Activated naive CD4-positive, alpha-beta T cell treated with anti-CD3 and anti-CD28 coated beads, Interleukin-2, amount 50 U/mL, for 72 hours (primary cell): ENCODE measurements around the gene ANKRD39. TPM values are rescaled to one million over a fixed set of nuclear protein-coding genes. Genes with fewer than 3 reads are reported as not detected.

Experiments used
- ATAC-seq, 2 donors: fragments of 150-1000 bp; cut with Tn5 transposase; 2 replicates each; pipeline ENCODE4 v1.10.0; 2021; ENCODE audit warnings: mild to moderate bottlenecking in 2 of 2, moderate library complexity in 2 of 2
- DNase-seq, 2 donors: peaks; one replicate each; pipeline ENCODE4 v3.0.0; 2021 to 2022; ENCODE audit warnings: low spot score in 2 of 2
- H3K27ac Mint-ChIP-seq, 2 donors: one replicate each; pipeline ENCODE4 v1.8.0; 2022; ENCODE audit warnings: mild to moderate bottlenecking in 2 of 2, mixed read lengths in 2 of 2
- H3K36me3 Mint-ChIP-seq, 2 donors: one replicate each; pipeline ENCODE4 v1.8.0; 2022; ENCODE audit warnings: mixed read lengths in 2 of 2
- H3K9me3 Mint-ChIP-seq, 2 donors: one replicate each; pipeline ENCODE4 v1.8.0; 2022; ENCODE audit warnings: mixed read lengths in 2 of 2
- total RNA-seq, 2 donors: library from RNA; stranded (reverse); gene quantifications; one replicate each; pipeline ENCODE4 v1.2.3, GENCODE V29; 2022

Gene ANKRD39
- total RNA-seq, 2 donors from 2014 or later = 23.8 to 39.2 TPM

DNA sequence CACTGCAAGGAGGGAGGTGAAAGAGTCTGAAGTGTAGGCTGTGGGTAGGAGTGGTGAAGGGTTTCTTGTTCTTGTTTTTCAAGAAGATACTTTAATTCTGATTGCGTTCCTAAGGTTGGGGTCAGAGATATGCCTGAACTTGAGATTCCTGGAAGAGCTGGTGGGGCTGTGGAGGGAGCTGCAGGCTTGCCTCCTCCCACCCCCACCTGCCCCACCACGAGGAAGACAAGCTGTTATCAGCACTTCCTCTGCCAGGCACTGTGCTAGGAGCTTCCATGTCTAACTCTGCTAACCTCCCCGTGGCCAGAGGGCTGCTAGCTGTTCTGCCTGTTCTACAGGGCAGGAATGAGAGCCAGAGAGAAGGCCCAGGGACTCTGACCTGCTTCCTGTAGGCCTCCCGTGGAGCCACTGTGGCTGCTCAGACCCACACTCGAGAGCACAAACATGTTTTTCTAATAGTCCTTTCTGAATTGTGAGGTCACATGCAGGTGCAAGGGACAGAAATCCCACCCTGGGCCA lies 27.7 kb downstream of the ANKRD39 start:
- DNase-seq (no peak), ATAC-seq (no peak)
- H3K36me3 Mint-ChIP-seq = peaks cover 5 to 8% of the 10 kb centered on the region in 2 donors
- no peaks in the 10 kb centered on the region for H3K9me3 Mint-ChIP-seq
- H3K27ac Mint-ChIP-seq = peak overlapping the region in 1 of 2 donors; percentile 18

DNA sequence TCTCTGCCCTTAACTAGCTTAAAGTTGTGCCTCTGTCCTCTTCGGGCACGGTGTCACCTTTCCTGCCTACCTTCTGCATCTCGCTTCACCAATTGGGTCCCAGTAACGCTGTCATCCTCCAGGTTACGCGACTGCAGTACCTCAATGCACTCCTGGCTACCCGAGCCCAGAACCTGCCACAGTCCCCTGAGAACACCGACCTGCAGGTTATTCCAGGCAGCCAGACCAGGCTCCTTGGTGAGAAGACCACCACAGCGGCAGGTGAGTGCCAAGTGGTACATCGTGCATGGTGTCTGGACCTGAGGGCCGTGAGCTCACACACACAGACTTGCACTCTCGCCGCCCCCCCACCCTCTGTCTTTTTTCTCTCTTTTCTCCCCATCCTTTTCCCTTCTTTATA lies 28.9 kb downstream of the ANKRD39 start:
- Mint-ChIP-seq H3K36me3 (peaks cover 5 to 8% of the 10 kb centered on the region in 2 donors), H3K9me3 (no peaks in the 10 kb centered on the region)

DNA sequence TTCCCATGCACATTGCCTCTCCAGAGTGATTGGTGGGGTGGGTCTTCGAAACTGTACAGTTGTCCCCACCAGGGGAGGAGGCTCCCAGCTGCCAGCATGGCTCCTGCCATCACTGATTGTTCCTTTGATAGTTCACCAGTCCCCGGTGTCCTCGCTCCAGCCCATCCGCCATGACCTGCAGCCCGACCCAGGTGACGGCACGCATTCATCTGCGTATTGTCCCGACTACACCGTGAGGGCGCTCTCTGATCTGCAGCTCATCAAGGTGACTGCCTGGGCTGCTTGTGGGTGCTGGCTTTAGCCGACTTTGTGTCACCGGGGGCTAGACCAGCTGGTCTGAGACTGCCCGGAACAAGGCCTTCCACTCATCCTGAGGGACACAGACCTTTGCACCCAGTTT lies 29.4 kb downstream of the ANKRD39 start:
- ATAC-seq (no peak), DNase-seq (no peak)
- Mint-ChIP-seq H3K27ac (no peak overlapping the region), H3K36me3 (peaks cover 5 to 8% of the 10 kb centered on the region in 2 donors), H3K9me3 (no peaks in the 10 kb centered on the region)

More for the DNA sequence above, 28.9 kb downstream of the ANKRD39 start:
- DNase-seq = no peak
- ATAC-seq = no peak
- no peak overlapping the region for H3K27ac Mint-ChIP-seq

DNA sequence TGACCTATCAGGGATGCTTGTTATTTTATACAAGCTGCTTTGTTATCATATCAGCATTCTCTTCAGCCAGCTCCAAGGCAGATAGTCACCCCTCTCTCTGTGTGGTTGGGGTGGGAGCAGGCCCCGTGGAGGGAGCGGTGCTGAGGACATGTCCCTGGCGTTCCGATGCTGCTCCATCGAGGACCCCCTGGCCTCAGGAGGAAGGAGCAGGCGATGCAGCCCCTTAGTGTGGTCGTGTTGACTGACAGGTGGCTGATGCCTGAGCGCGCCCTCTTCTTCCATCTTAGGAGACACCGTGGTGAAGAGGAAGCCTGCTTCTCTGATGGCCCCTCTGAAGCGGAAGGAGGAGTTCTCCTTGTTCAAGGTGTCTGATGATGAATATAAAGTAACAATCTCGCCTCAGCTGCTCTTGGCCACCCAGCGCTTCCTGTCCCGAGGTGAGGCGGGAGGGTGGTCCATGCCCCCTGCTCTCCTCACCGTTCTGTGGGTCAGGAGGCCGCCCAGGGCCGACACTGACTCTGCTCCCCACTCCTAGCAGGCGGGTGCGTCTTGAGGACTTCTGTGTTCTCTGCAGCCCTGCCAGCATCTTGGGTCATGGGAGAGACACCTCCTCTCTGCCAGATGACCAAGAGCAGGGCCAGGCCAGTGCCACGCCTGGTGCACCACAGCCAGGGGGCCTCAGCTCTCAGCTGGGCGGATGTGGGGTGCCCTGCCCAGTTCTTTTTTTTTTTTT lies 31.1 kb downstream of the ANKRD39 start:
- DNase-seq (no peak), ATAC-seq (no peak)
- H3K27ac Mint-ChIP-seq = no peak overlapping the region
- H3K9me3 Mint-ChIP-seq = no peaks in the 10 kb centered on the region
- peaks cover 5 to 8% of the 10 kb centered on the region in 2 donors for H3K36me3 Mint-ChIP-seq

DNA sequence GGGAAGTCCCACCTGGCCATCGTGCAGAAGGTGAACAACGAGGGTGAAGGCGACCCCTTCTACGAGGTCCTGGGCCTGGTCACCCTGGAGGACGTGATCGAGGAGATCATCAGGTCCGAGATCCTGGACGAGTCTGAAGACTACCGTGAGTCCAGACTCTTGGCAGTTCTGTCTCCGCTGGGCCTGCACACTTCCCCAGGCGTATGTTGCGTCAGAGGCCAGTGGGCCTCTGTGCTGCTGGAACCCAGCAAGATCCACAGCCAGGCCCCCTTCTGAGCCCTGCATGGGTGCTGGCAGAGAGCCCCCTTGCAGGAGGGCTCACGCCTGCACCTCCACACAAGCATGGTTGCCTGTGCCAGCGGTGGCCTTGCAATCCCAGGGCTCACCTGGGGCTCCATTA lies 32.8 kb downstream of the ANKRD39 start:
- no peak for ATAC-seq
- Mint-ChIP-seq H3K27ac (peak overlapping the region in 1 of 2 donors; percentile 36), H3K9me3 (no peaks in the 10 kb centered on the region), H3K36me3 (peaks cover 5 to 8% of the 10 kb centered on the region in 2 donors)
- no peak for DNase-seq

DNA sequence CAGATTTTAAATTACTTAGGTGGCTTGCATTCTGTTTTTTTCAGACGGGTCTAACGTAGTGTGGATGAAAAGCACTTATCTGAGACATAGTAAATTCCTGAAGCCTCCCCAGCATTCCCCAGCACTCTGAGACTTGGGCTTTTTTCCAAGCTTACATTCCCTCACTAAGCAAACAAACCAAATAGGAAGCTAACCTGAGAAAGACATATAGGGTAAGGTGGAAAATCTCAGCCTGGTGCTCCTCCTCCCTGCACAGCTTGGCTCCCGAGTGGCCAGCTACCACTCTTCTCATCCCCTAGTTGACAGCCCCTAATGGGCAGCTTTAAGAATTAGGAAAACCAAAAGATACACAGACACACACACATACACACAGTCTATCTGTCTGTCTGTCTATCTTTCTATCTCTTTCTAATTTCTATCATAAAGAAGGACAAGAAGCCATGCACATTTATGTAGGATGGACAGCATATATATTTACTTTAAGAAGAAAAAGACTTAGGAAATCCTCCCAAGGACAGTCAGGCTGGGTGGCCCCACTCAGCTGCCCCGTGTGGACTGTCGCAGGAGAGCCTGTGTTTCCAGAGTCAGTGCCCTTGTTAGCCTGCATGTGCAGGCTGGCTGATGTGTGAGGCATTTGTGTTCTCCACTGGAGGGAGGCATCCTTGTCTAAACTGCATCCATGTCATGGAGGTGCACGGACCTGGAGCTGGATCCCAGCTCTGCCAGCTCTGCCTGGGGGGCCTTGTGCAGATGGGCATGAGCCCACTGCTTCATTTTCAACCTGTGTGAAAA lies 33.5 kb downstream of the ANKRD39 start:
- H3K9me3 Mint-ChIP-seq = no peaks in the 10 kb centered on the region
- ATAC-seq = no peak
- peaks cover 5 to 8% of the 10 kb centered on the region in 2 donors for H3K36me3 Mint-ChIP-seq
- peak overlapping the region in 1 of 2 donors; percentile 79 for H3K27ac Mint-ChIP-seq
- DNase-seq = no peak

DNA sequence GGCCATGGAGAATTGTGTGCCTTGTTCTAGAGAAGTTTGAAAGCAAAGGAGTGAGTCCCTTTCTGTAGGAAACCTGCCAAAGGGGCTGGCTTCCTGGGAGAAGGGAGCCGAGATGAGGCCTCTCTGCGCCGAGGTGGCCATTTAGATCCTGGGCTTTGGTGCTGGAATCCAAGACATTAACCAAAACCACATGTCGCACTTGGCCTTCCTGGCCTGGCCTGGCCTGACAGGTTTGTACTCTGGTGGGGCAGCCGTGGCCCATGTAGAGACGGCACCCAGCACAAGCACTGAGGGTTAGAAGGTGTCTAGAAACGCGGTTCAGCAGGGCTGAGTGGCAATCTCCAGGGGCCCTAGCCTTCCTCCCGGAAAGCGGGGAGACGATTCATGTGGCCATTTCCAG lies 34.6 kb downstream of the ANKRD39 start:
- Mint-ChIP-seq H3K27ac (no peak overlapping the region), H3K9me3 (no peaks in the 10 kb centered on the region), H3K36me3 (peaks cover 6% of the 10 kb centered on the region in 2 donors)
- ATAC-seq (no peak), DNase-seq (no peak)

DNA sequence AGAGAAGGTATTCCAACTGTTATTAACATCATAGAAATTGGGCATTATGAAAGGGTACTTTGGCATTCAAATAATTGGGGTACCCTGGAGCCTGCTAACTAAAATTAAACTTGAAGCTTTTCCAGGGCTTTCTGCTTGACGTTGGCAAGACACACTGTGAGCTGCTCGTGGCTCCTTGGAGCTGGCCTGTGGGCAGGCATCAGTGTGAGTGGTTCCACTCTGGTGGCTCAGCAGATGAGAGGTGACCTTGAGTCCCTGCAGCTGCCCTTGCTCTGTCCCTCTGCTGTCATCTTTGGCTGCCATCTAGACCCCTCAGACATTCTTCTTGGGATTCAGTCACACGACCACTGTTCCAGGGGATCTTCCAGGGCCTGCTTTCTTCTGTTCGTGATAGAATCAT lies 35.0 kb downstream of the ANKRD39 start:
- Mint-ChIP-seq H3K27ac (peak overlapping the region in 1 of 2 donors; percentile 90), H3K9me3 (no peaks in the 10 kb centered on the region), H3K36me3 (peaks cover 6 to 10% of the 10 kb centered on the region in 2 donors)
- DNase-seq (no peak), ATAC-seq (no peak)

DNA sequence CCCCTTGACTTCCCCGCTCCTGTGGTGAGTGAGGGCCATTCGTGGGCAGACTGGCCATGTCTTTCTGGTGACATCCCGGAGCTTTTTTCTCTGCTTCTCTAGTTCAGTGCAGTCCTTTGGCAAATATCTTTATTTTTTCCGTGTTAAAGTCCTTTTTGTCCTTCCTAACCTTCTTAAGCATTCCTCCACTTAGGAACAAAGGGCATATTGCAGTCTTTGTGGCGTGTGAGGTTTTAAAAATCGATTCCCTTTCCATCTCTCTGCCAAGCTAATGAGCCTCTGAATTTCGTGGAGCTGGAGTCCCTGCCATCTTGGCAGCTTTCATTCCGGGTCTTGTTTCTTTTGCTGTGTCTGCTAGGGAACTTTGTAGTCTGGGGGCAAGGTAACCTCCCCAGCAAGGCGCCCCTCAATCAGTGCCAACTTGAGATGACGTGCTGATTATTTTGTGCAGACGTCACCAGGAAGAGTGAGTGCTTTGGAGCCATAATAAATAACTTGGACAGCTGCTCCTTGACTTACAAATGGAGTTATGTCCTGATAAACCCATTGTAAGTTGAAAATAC lies 36.6 kb downstream of the ANKRD39 start:
- Mint-ChIP-seq H3K9me3 (no peaks in the 10 kb centered on the region), H3K27ac (peak overlapping the region in 1 of 2 donors; percentile 1), H3K36me3 (peaks cover 6 to 11% of the 10 kb centered on the region in 2 donors)
- no peak for ATAC-seq
- no peak for DNase-seq

DNA sequence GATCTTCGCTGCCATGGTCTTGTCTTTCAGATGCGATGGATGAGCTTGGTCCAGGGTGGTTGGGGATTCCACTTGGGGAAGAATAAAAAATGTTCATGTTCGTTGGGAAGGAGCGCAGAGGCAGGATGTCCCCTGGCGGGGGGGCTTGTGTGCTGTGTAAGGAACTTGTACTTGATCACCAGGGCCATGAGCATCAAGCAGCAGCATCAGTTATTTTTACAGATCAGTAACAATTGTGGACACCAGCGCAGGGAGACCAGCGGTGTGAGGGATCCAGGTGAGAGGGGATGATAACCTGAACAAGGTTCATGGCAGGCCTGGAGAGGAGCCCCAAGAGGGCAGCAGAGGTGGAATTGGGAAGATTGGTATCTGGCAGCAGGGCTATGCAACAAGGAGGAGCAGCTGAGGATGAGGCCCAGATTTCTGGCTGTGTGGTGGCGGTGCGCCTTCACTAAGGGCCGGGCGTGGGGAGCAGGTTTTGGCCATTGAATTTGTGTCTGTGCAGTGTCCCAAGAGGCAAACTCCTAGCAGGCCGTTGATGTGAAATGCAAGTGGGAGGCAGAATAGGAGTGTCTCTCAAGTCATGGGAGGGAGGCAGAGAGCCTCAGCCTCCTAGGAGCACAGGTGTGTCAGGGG lies 37.8 kb downstream of the ANKRD39 start:
- Mint-ChIP-seq H3K9me3 (no peaks in the 10 kb centered on the region), H3K36me3 (peaks cover 6 to 11% of the 10 kb centered on the region in 2 donors), H3K27ac (peak overlapping the region; percentile 1 to 46)
- no peak for ATAC-seq
- DNase-seq = no peak

DNA sequence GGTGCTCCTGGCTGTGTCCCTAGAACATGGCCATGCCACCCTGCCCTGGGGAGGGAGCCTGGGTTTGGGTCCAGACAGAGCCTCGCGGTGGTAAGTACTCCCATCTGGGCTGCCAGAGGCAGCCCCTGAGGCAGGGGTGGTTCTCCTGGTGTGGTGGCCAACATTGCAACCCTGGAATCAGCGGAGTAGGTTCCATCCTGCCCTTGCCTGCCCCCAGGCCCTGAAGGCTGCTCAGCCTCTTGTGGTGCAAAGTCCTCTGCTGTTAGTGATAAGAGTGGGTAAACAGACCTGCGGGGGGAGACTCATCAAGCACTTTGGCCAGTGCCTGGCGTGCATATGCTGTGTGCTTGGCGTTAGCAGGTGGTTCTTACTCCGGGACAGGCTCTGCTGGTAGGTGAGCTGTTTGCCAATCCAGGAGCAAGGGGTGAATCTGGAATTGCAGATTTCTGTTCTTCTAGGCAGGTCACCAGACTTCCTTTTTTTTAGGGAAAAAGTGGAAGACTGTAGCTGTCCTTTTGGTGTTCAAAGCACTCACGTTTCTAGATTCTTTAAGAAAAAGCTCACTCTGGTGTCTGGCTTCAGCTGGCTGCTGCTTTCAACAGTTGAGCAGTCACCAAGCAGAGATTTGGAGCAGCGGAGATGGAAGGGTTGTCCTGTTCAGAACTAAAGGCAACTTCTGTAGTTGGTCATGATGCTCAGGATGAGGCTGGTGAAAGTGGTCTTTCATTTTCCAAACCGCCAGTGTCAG lies 38.5 kb downstream of the ANKRD39 start:
- no peak for DNase-seq
- H3K27ac Mint-ChIP-seq = peak overlapping the region in 1 of 2 donors; percentile 1
- no peak for ATAC-seq
- H3K9me3 Mint-ChIP-seq = no peaks in the 10 kb centered on the region
- peaks cover 6 to 11% of the 10 kb centered on the region in 2 donors for H3K36me3 Mint-ChIP-seq

DNA sequence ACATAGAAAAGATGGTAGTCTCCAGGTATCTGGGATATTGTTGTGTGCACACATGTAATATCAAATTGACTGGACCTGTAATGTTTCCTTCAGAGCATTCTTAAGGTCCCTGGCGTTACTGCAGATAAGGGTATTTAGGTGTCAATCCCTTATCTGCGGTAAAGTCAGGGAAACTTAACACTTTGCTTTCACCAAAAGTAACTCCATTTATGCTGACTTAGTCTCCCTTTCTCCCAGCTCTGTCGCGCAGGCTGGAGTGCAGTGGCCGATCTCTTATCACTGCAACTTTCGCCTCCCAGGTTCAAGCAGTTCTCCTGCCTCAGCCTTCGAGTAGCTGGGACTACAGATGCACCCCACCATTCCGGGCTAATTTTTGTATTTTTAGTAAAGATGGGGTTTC lies 39.9 kb downstream of the ANKRD39 start:
- ATAC-seq (no peak), DNase-seq (no peak)
- Mint-ChIP-seq H3K27ac (peak overlapping the region in 1 of 2 donors; percentile 95), H3K36me3 (peaks cover 6 to 11% of the 10 kb centered on the region in 2 donors), H3K9me3 (no peaks in the 10 kb centered on the region)

DNA sequence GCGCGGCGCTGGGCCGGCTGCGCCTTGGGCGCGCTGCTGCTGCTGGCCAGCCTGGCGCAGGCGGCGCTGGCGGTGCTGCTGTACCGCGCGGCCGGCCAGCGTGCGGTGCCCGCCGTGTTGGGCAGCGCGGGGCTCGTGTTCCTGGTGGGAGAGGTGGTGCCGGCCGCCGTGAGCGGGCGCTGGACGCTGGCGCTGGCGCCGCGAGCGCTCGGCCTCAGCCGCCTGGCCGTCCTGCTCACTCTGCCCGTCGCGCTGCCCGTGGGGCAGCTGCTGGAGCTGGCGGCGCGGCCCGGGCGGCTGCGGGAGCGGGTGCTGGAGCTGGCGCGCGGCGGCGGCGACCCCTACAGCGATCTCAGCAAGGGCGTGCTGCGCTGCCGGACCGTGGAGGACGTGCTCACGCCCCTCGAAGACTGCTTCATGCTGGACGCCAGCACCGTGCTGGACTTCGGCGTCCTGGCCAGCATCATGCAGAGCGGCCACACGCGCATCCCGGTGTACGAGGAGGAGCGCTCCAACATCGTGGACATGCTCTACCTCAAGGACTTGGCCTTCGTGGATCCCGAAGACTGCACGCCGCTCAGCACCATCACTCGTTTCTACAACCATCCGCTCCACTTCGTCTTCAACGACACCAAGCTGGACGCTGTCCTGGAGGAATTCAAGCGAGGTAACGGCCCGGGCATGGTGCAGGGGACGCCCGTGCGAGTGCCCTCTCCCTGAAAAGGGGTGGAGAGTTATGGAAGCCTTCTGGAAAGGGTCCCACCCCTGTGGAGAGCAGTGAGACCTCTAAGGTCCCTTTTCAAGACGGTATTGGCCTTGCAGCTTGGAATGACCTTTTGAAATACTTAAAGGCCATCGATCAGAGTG lies 40.7 kb downstream of the ANKRD39 start:
- ATAC-seq = no peak
- no peaks in the 10 kb centered on the region for H3K9me3 Mint-ChIP-seq
- no peak for DNase-seq
- peak overlapping the region in 1 of 2 donors; percentile 9 for H3K27ac Mint-ChIP-seq
- H3K36me3 Mint-ChIP-seq = peaks cover 6 to 11% of the 10 kb centered on the region in 2 donors

DNA sequence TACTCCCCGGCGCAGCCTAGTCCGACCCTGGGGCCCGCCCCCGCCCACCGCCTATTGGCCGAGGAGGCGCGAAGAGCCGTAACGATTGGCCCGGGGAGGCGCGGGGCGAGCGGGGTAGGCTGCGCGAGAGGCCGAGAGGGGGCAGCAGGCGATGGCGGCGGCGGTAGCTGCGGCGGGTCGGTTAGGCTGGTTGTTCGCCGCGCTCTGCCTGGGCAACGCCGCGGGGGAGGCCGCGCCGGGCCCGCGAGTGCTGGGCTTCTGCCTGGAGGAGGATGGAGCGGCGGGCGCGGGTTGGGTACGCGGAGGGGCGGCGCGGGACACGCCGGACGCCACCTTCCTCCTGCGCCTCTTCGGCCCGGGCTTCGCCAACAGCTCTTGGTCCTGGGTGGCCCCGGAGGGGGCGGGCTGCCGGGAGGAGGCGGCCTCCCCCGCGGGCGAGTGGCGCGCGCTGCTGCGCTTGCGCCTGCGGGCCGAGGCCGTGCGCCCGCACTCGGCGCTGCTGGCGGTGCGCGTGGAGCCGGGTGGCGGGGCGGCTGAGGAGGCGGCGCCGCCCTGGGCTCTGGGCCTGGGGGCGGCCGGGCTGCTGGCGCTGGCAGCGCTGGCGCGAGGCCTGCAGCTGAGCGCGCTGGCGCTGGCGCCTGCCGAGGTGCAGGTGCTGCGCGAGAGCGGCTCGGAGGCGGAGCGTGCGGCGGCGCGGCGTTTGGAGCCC lies 41.5 kb downstream of the ANKRD39 start, which contains the start of gene CNNM3:
Gene CNNM3 (plus strand): TSS at position 142 of the 709 bp plus-strand sequence. CDS start 10 bp downstream, at position 152.
- DNase-seq = peak; percentile 97 to 99
- peaks cover 6 to 11% of the 10 kb centered on the region in 2 donors for H3K36me3 Mint-ChIP-seq
- peak; percentile 93 to 94 for ATAC-seq
- H3K27ac Mint-ChIP-seq = peak within 1 kb of the TSS in 1 of 2 donors; percentile 60
- H3K9me3 Mint-ChIP-seq = no peaks in the 10 kb centered on the region
